Sigmoid colon (tissue), 7 donors: ENCODE data around the gene PDE6B. TPM values are rescaled to one million over a fixed set of nuclear protein-coding genes. Genes with fewer than 3 reads are reported as not detected.

Experiments used
- DNase-seq: peaks from one replicate; pipeline ENCODE4 v3.0.0-alpha.2; 2019
- H3K27ac ChIP-seq, 4 donors: fragments of 200-600 bp; sonication (generic); one replicate each; pipeline ENCODE4 v1.5.1; 2016 to 2019; ENCODE audit warnings: mild to moderate bottlenecking in 1 of 4
- H3K27me3 ChIP-seq, 3 donors: fragments of 200-600 bp; sonication (generic); one replicate each; pipeline ENCODE4 v1.5.1; 2019; ENCODE audit warnings: mild to moderate bottlenecking in 1 of 3
- H3K36me3 ChIP-seq, 4 donors: fragments of 200-600 bp; sonication (generic); one replicate each; pipeline ENCODE4 v1.5.1; 2016 to 2019
- H3K4me1 ChIP-seq, 4 donors: fragments of 200-600 bp; sonication (generic); one replicate each; pipeline ENCODE4 v1.5.1; 2017 to 2019
- H3K4me3 ChIP-seq, 4 donors: fragments of 200-600 bp; sonication (generic); one replicate each; pipeline ENCODE4 v1.5.1; 2017 to 2019; ENCODE audit warnings: mild to moderate bottlenecking in 2 of 4, moderate library complexity in 1 of 4
- H3K9me3 ChIP-seq, 4 donors: fragments of 200-600 bp in 3 of 4; sonication (generic) in 3 of 4; one replicate each; pipeline versions ENCODE4 v1.5.1 to v1.6.1; 2013 to 2019
- CTCF ChIP-seq, 4 experiments: fragments of 450-650 bp in 3 of 4; fragments of 200-600 bp in 1 of 4; IDR thresholded peaks; one replicate each; pipeline ENCODE4 v1.5.1; 2016 to 2019; ENCODE audit warnings: antibody characterized with exemption in 4 of 4, mild to moderate bottlenecking in 3 of 4, moderate library complexity in 2 of 4
- EP300 ChIP-seq, 4 donors: sonication (generic); formaldehyde crosslinking; IDR thresholded peaks; one replicate each; pipeline ENCODE4 v1.6.1; 2017; ENCODE audit warnings: antibody characterized with exemption in 4 of 4
- POLR2A ChIP-seq, 2 donors: fragments of 450-650 bp; IDR thresholded peaks; one replicate each; pipeline ENCODE4 v1.6.1; 2016; ENCODE audit warnings: antibody characterized with exemption in 2 of 2, mild to moderate bottlenecking in 2 of 2, moderate library complexity in 2 of 2
- POLR2AphosphoS5 ChIP-seq, 4 donors: sonication (generic); formaldehyde crosslinking; IDR thresholded peaks; one replicate each; pipeline ENCODE4 v1.6.1; 2017; ENCODE audit warnings: antibody characterized with exemption in 4 of 4
- WGBS, 2 donors: extraction: QIAGEN DNeasy Blood & Tissue Kit; methylation state at CpG; one replicate each; pipeline ENCODE4 v1.1.7; 2013; 5-methylcytosine and 5-hydroxymethylcytosine counted together
- intact Hi-C: fragments of 100-400 bp; cut with DNase I; formaldehyde crosslinking; loops from one replicate; pipeline ENCODE4 v1.15.1; 2023
- polyA plus RNA-seq, 3 donors: library from polyadenylated mRNA; stranded (reverse); fragments of 200-250 nt; gene quantifications; one replicate each; pipeline ENCODE4 v1.2.3, GENCODE V29; 2013
- total RNA-seq, 4 donors: library from RNA; depleted of rRNA; stranded (reverse); fragments of >200 nt; gene quantifications; one replicate each; pipeline ENCODE4 v1.1.0, GENCODE V29; 2016
- donor health status: healthy with polysubstance abuse.
- donor health status: Bipolar disorder and iron deficiency.
- donor health status: healthy.

The PDE6B gene
- total and polyA plus RNA-seq, 7 donors, result under 0.01 to 5.4 (median 1.5) TPM; not detected in 1

GRCh38 chr4:621296-622070 is 3.9 kb upstream of the PDE6B start:
- no peaks in the 10 kb centered on the region for H3K36me3 ChIP-seq
- WGBS, 2 donors, result 84 to 86% methylated on average over 22 of the region's 22 CpGs
- DNase-seq, result no peak
- no peaks in the 10 kb centered on the region for H3K4me1 ChIP-seq
- H3K27me3 ChIP-seq, result peaks cover 0 to 31% (median 0%) of the 10 kb centered on the region in 3 donors
- no peak overlapping the region for H3K27ac ChIP-seq
- no peak overlapping the region for H3K4me3 ChIP-seq
- no peaks in the 10 kb centered on the region for H3K9me3 ChIP-seq
- intact Hi-C loops, result no loop called here
- no peak for TF ChIP-seq POLR2AphosphoS5 (IDR thresholded peaks at IDR 0.05)
- TF ChIP-seq POLR2A (IDR thresholded peaks at IDR 0.05), result no peak
- no peak for TF ChIP-seq CTCF (IDR thresholded peaks at IDR 0.05)
- no peak for TF ChIP-seq EP300 (IDR thresholded peaks at IDR 0.05)

GRCh38 chr4:622071-622995 is 3.0 kb upstream of the PDE6B start:
- no peak for DNase-seq
- Histone ChIP-seq H3K4me3 (no peak overlapping the region), H3K27me3 (peaks cover 0 to 30% (median 0%) of the 10 kb centered on the region in 3 donors), H3K4me1 (no peaks in the 10 kb centered on the region), H3K27ac (no peak overlapping the region), H3K9me3 (no peaks in the 10 kb centered on the region), H3K36me3 (no peaks in the 10 kb centered on the region)
- WGBS, 2 donors, result 74 to 89% methylated on average over 22 of the region's 22 CpGs
- intact Hi-C loops, result no loop called here
- TF ChIP-seq POLR2A (IDR thresholded peaks at IDR 0.05), result no peak
- no peak for TF ChIP-seq CTCF (IDR thresholded peaks at IDR 0.05)
- TF ChIP-seq EP300 (IDR thresholded peaks at IDR 0.05), result no peak
- no peak for TF ChIP-seq POLR2AphosphoS5 (IDR thresholded peaks at IDR 0.05)

- no peak for DNase-seq
- no peaks in the 10 kb centered on the region for H3K9me3 ChIP-seq
- no peaks in the 10 kb centered on the region for H3K4me1 ChIP-seq
- H3K27ac ChIP-seq, result no peak overlapping the region
- intact Hi-C loops, result no loop called here
- 77 to 78% methylated on average over 24 of the region's 24 CpGs for WGBS, 2 donors
- TF ChIP-seq CTCF (IDR thresholded peaks at IDR 0.05), result no peak
- no peak for TF ChIP-seq POLR2AphosphoS5 (IDR thresholded peaks at IDR 0.05)
- TF ChIP-seq EP300 (IDR thresholded peaks at IDR 0.05), result no peak
- TF ChIP-seq POLR2A (IDR thresholded peaks at IDR 0.05), result no peak
- no peaks in the 10 kb centered on the region for H3K36me3 ChIP-seq
- peaks cover 0 to 24% (median 0%) of the 10 kb centered on the region in 3 donors for H3K27me3 ChIP-seq
- H3K4me3 ChIP-seq, result no peak overlapping the region
Observed at GRCh38 chr4:622996-623913, 2.1 kb upstream of the PDE6B start.

GRCh38 chr4:623914-624566 is 1.3 kb upstream of the PDE6B start:
- WGBS, 2 donors, result 54 to 66% methylated on average over 29 of the region's 29 CpGs
- no peak for TF ChIP-seq EP300 (IDR thresholded peaks at IDR 0.05)
- TF ChIP-seq CTCF (IDR thresholded peaks at IDR 0.05), result no peak
- no peak for TF ChIP-seq POLR2A (IDR thresholded peaks at IDR 0.05)
- no peak for TF ChIP-seq POLR2AphosphoS5 (IDR thresholded peaks at IDR 0.05)
- no peak for DNase-seq
- no peak overlapping the region for H3K4me3 ChIP-seq
- H3K27me3 ChIP-seq, result peaks cover 0 to 30% (median 7%) of the 10 kb centered on the region in 3 donors
- no peaks in the 10 kb centered on the region for H3K9me3 ChIP-seq
- intact Hi-C loops, result no loop called here
- H3K4me1 ChIP-seq, result no peaks in the 10 kb centered on the region
- no peaks in the 10 kb centered on the region for H3K36me3 ChIP-seq
- no peak overlapping the region for H3K27ac ChIP-seq
